ENCODE results near the gene STXBP5. TPM values are rescaled to one million over a fixed set of nuclear protein-coding genes. Genes with fewer than 3 reads are reported as not detected.

The STXBP5 gene
- total and polyA plus RNA-seq, 9 of the 15 experiments (the other 6 are each of a cell fraction or from before 2014, with no cell fraction given), result 23.3 to 172 (median 71.5) TPM

DNA sequence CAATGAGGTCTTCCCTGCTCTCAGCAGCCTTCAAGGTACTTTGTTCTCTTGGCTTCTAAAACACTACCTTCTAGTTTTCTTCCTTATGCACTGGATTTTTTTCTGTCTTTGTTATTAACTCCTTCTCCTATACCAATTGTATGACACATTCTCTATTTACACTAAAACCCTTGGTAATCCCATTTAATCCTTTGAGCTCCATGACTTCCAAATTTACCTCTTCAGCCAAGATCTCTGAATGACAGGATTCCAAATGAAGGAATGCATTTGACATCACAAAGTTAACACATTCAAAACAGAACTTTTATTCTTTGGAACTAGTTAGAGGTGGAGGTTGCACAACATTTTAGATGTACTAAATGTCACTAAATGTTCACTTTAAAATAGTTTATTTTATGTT lies 217.7 kb downstream of the STXBP5 start:
- DNase-seq (ENCODE audit: extremely low read depth in 1 of 4, low spot score in 3 of 4), result no peak
- ATAC-seq, result no peak
- CTCF ChIA-PET (ENCODE audit: low intra/inter-chr PET ratio), result no interaction called here
- H3K27me3 ChIP-seq (ENCODE audit: control insufficient read depth in 2 of 2, insufficient read depth in 2 of 2, low read length in 2 of 2), result peaks cover 9 to 34% of the 10 kb centered on the region in 2 experiments
- no peak for FAIRE-seq
- intact Hi-C loops (cut with micrococcal nuclease) (no loop called here), in situ Hi-C loops (cut with MboI) (no loop called here)
- peak overlapping the region; percentile 34; the same call in 1 of the 2 replicates for H2AFZ ChIP-seq (ENCODE audit: low read depth, low read length)
- no peaks in the 10 kb centered on the region for H3K36me3 ChIP-seq (ENCODE audit: control insufficient read depth, insufficient read depth, low read length)
- BruUV-seq (replicated peaks), result no TSS peak
- no peak overlapping the region for H3K27ac ChIP-seq (ENCODE audit: extremely low read depth, low read depth, low read length)
- H3K4me2 ChIP-seq (ENCODE audit: insufficient read depth, low read length), result no peak overlapping the region
- POLR2A ChIA-PET, result interaction anchor here (1.3 kb wide), 1 partner anchor 10 kb away, joined by 4 read pairs; no protein-coding TSS in a partner anchor
- H3K9me1 ChIP-seq (ENCODE audit: control insufficient read depth, insufficient read depth, low read length), result no peaks in the 10 kb centered on the region
- no peaks in the 10 kb centered on the region for H4K20me1 ChIP-seq (replicated peaks; ENCODE audit: control insufficient read depth, insufficient read depth, low read length)
- H3K9me3 ChIP-seq (replicated peaks; ENCODE audit: control insufficient read depth, insufficient read depth, low read depth, low read length), result no peaks in the 10 kb centered on the region
- H3K4me3 ChIP-seq, result no peak overlapping the region
- H3K79me2 ChIP-seq (ENCODE audit: control insufficient read depth, insufficient read depth, low read length), result no peaks in the 10 kb centered on the region
- TF ChIP-seq RBM17 (IDR thresholded peaks at IDR 0.05; ENCODE audit: borderline replicate concordance, low read depth, low read length) (no peak), ZNF143 (CRISPR knock-in tag; IDR thresholded peaks at IDR 0.05) (no peak), SRF (CRISPR knock-in tag; IDR thresholded peaks at IDR 0.05) (no peak), SLC30A9 (CRISPR knock-in tag; IDR thresholded peaks at IDR 0.05) (no peak), CEBPB (tag; IDR thresholded peaks at IDR 0.05) (0 out of 2 replicates have a peak, but pooled peaks have one; percentile 15), CEBPG (CRISPR knock-in tag; IDR thresholded peaks at IDR 0.05) (no peak), CEBPG (tag; conservative IDR thresholded peaks at IDR 0.05 in 1 of 2, IDR thresholded peaks at IDR 0.05 in 1 of 2) (0 out of 4 replicates have a peak, but pooled peaks of 1 of the 2 experiments have one; percentile 15)
- TF ChIP-seq, protein P1, sequence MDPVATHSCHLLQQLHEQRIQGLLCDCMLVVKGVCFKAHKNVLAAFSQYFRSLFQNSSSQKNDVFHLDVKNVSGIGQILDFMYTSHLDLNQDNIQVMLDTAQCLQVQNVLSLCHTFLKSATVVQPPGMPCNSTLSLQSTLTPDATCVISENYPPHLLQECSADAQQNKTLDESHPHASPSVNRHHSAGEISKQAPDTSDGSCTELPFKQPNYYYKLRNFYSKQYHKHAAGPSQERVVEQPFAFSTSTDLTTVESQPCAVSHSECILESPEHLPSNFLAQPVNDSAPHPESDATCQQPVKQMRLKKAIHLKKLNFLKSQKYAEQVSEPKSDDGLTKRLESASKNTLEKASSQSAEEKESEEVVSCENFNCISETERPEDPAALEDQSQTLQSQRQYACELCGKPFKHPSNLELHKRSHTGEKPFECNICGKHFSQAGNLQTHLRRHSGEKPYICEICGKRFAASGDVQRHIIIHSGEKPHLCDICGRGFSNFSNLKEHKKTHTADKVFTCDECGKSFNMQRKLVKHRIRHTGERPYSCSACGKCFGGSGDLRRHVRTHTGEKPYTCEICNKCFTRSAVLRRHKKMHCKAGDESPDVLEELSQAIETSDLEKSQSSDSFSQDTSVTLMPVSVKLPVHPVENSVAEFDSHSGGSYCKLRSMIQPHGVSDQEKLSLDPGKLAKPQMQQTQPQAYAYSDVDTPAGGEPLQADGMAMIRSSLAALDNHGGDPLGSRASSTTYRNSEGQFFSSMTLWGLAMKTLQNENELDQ (CRISPR knock-in tag; IDR thresholded peaks at IDR 0.05; ENCODE audit: borderline replicate concordance), result no peak
- TF ChIP-seq, protein P2, sequence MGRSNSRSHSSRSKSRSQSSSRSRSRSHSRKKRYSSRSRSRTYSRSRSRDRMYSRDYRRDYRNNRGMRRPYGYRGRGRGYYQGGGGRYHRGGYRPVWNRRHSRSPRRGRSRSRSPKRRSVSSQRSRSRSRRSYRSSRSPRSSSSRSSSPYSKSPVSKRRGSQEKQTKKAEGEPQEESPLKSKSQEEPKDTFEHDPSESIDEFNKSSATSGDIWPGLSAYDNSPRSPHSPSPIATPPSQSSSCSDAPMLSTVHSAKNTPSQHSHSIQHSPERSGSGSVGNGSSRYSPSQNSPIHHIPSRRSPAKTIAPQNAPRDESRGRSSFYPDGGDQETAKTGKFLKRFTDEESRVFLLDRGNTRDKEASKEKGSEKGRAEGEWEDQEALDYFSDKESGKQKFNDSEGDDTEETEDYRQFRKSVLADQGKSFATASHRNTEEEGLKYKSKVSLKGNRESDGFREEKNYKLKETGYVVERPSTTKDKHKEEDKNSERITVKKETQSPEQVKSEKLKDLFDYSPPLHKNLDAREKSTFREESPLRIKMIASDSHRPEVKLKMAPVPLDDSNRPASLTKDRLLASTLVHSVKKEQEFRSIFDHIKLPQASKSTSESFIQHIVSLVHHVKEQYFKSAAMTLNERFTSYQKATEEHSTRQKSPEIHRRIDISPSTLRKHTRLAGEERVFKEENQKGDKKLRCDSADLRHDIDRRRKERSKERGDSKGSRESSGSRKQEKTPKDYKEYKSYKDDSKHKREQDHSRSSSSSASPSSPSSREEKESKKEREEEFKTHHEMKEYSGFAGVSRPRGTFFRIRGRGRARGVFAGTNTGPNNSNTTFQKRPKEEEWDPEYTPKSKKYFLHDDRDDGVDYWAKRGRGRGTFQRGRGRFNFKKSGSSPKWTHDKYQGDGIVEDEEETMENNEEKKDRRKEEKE (IDR thresholded peaks at IDR 0.05; ENCODE audit: borderline replicate concordance in 1 of 2, control insufficient read depth in 1 of 2, low read depth in 2 of 2, low read length in 1 of 2), result no peak
- H3K9ac ChIP-seq (ENCODE audit: insufficient read depth in 1 of 2, low read depth in 2 of 2, low read length in 2 of 2), result no peak overlapping the region
- H3K4me1 ChIP-seq (replicated peaks in 1 of 2; ENCODE audit: control insufficient read depth in 2 of 2, insufficient read depth in 2 of 2, low read length in 2 of 2), result no peaks in the 10 kb centered on the region

All from K562 (cell line).